ENCODE data around the gene CCDC124. TPM values are rescaled to one million over a fixed set of nuclear protein-coding genes. Genes with fewer than 3 reads are reported as not detected.

Gene CCDC124
- total and polyA plus RNA-seq, 2 experiments from 2014 or later: 19.4 to 97.7 TPM

- Histone ChIP-seq H3K4me3 (no peak overlapping the region), H3K4me2 (peak overlapping the region; percentile 86), H3K27me3 (peaks cover 50% of the 10 kb centered on the region), H4K20me1 (ENCODE audit: insufficient read depth, poor library complexity, severe bottlenecking) (no peaks in the 10 kb centered on the region), H3K36me3 (replicated peaks; ENCODE audit: insufficient read depth, low read depth) (no peaks in the 10 kb centered on the region), H3K79me2 (no peaks in the 10 kb centered on the region), H2AFZ (no peak overlapping the region), H3K4me1 (ENCODE audit: insufficient read depth) (peaks cover 36% of the 10 kb centered on the region), H3K9me2 (replicated peaks; ENCODE audit: insufficient read depth) (no peaks in the 10 kb centered on the region), H3K27ac (peak overlapping the region; percentile 55), H3K9me3 (ENCODE audit: low read depth) (no peaks in the 10 kb centered on the region)
- DNase-seq (ENCODE audit: low spot score): no peak
- 18% methylated on average over 49 of the region's 49 CpGs for WGBS (ENCODE audit: low lambda C conversion rate, missing lambda C conversion rate)
- TF ChIP-seq EZH2phosphoT487 (IDR thresholded peaks at IDR 0.05; ENCODE audit: low read depth, severe bottlenecking, unreplicated experiment) (no peak), EZH2 (IDR thresholded peaks at IDR 0.05; ENCODE audit: borderline replicate concordance) (peak; percentile 67)
These were observed 16.4 kb downstream of the CCDC124 start for GRCh38 chr19:17948931-17949930.

DNA sequence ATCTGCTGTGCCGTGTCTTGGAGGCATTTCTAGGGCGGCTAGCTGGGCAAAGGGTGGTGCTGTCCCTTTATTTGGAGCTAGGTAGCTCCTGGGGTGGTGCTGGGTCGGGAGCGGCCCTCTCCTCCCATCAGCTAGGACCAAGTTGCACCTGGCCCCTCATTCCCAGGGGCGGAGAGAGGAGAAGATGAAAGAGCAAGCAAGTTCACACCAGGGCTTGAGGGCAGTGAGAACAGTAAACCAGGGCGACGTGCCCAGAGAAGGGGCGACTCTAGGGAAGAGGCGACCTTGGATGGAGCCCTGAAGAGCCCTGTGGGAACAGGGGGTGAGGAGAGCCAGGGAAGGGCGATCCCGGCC, 17.1 kb downstream of the CCDC124 start:
- H3K4me2 ChIP-seq: peak overlapping the region; percentile 86
- H3K9me2 ChIP-seq (replicated peaks; ENCODE audit: insufficient read depth): no peaks in the 10 kb centered on the region
- no peak overlapping the region for H3K4me3 ChIP-seq
- H3K36me3 ChIP-seq (replicated peaks; ENCODE audit: insufficient read depth, low read depth): no peaks in the 10 kb centered on the region
- no peaks in the 10 kb centered on the region for H3K79me2 ChIP-seq
- no peaks in the 10 kb centered on the region for H3K9me3 ChIP-seq (ENCODE audit: low read depth)
- no peak overlapping the region for H3K27ac ChIP-seq
- no peak overlapping the region for H2AFZ ChIP-seq
- no peaks in the 10 kb centered on the region for H4K20me1 ChIP-seq (ENCODE audit: insufficient read depth, poor library complexity, severe bottlenecking)
- TF ChIP-seq, protein P1, sequence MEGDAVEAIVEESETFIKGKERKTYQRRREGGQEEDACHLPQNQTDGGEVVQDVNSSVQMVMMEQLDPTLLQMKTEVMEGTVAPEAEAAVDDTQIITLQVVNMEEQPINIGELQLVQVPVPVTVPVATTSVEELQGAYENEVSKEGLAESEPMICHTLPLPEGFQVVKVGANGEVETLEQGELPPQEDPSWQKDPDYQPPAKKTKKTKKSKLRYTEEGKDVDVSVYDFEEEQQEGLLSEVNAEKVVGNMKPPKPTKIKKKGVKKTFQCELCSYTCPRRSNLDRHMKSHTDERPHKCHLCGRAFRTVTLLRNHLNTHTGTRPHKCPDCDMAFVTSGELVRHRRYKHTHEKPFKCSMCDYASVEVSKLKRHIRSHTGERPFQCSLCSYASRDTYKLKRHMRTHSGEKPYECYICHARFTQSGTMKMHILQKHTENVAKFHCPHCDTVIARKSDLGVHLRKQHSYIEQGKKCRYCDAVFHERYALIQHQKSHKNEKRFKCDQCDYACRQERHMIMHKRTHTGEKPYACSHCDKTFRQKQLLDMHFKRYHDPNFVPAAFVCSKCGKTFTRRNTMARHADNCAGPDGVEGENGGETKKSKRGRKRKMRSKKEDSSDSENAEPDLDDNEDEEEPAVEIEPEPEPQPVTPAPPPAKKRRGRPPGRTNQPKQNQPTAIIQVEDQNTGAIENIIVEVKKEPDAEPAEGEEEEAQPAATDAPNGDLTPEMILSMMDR (IDR thresholded peaks at IDR 0.05; ENCODE audit: poor library complexity): no peak
- DNase-seq (ENCODE audit: low spot score): no peak
- whole genome bisulfite sequencing (ENCODE audit: low lambda C conversion rate, missing lambda C conversion rate): 10% methylated on average over 11 of the region's 11 CpGs
- peaks cover 50% of the 10 kb centered on the region for H3K27me3 ChIP-seq
- H3K4me1 ChIP-seq (ENCODE audit: insufficient read depth): peaks cover 36% of the 10 kb centered on the region

- Histone ChIP-seq H3K36me3 (replicated peaks; ENCODE audit: insufficient read depth, low read depth) (no peaks in the 10 kb centered on the region), H3K4me2 (peak overlapping the region; percentile 86), H2AFZ (peak overlapping the region; percentile 42), H3K27me3 (peaks cover 50% of the 10 kb centered on the region), H3K9me3 (ENCODE audit: low read depth) (no peaks in the 10 kb centered on the region), H3K4me3 (peak overlapping the region; percentile 13), H3K79me2 (no peaks in the 10 kb centered on the region), H3K4me1 (ENCODE audit: insufficient read depth) (peaks cover 36% of the 10 kb centered on the region), H3K27ac (peak overlapping the region; percentile 45), H3K9me2 (replicated peaks; ENCODE audit: insufficient read depth) (no peaks in the 10 kb centered on the region), H4K20me1 (ENCODE audit: insufficient read depth, poor library complexity, severe bottlenecking) (no peaks in the 10 kb centered on the region)
- no peak for DNase-seq (ENCODE audit: low spot score)
- WGBS (ENCODE audit: low lambda C conversion rate, missing lambda C conversion rate): 2% methylated on average over 18 of the region's 48 CpGs
- TF ChIP-seq EZH2 (IDR thresholded peaks at IDR 0.05; ENCODE audit: borderline replicate concordance) (peak; percentile 9), EZH2phosphoT487 (IDR thresholded peaks at IDR 0.05; ENCODE audit: low read depth, severe bottlenecking, unreplicated experiment) (no peak)
- TF ChIP-seq, protein P1 (IDR thresholded peaks at IDR 0.05; ENCODE audit: poor library complexity): no peak
These were observed 17.7 kb downstream of the CCDC124 start for GRCh38 chr19:17950310-17951156.
